ENCODE results near the gene PLAGL2. TPM values are rescaled to one million over a fixed set of nuclear protein-coding genes. Genes with fewer than 3 reads are reported as not detected.

PLAGL2 gene
- total and polyA plus RNA-seq, 2 of the 8 experiments (the other 6 are each of a cell fraction or from before 2014, with no cell fraction given): 20.6 to 25.4 TPM

DNA sequence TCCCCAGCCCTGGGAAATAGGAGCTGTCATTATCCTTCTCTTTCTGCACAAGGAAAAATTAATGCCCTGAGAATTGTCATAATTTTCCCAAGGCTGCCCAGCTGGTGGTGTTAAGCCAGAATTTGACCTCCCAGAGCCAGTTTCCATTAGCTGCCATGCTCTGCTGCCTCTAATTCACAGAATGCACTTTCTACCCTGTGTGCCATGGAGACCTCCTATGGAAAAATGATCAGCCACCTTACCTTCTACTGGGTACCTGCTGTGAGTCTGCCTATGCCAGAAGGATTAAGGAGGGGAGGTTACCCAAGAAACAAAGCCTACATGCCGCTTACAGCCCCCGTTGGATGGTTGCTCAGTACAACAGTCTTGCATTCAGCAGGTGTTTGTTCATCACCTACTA is 29.3 kb upstream of the PLAGL2 start:
- no peak overlapping the region for H3K14ac ChIP-seq (ENCODE audit: insufficient read length)
- no peak for FAIRE-seq

More for the DNA sequence above, 29.3 kb upstream of the PLAGL2 start:
- WGBS, 2 experiments (ENCODE audit: extremely low coverage in 1 of 2, insufficient coverage in 1 of 2, insufficient read length in 1 of 2, insufficient replicate concordance in 2 of 2, low coverage in 1 of 2, low lambda C conversion rate in 2 of 2, missing lambda C conversion rate in 1 of 2): 91% methylated on average over 2 of the region's 2 CpGs; no CpG with 5 or more reads in 1 of the 2 experiments
- no peak overlapping the region for H3K18ac ChIP-seq (ENCODE audit: extremely low read depth, low read length)
- H3K79me2 ChIP-seq (ENCODE audit: control insufficient read depth in 1 of 2, insufficient read depth in 2 of 2, low read length in 2 of 2): no peaks in the 10 kb centered on the region
- H3K23ac ChIP-seq (ENCODE audit: insufficient read length): no peak overlapping the region
- no peak overlapping the region for H2BK12ac ChIP-seq (ENCODE audit: low read depth, low read length)
- H3K56ac ChIP-seq (replicated peaks; ENCODE audit: insufficient read length, low read depth, low read length): no peak overlapping the region
- peaks cover 0 to 1% of the 10 kb centered on the region in 2 experiments for H4K20me1 ChIP-seq (replicated peaks in 1 of 2; ENCODE audit: control insufficient read depth in 1 of 2, insufficient read depth in 2 of 2, low read length in 2 of 2)
- CTCF ChIA-PET (ENCODE audit: partially characterized antibody): no interaction called here
- DNase-seq (ENCODE audit: low read depth in 1 of 2, low spot score in 2 of 2): no peak
- H2AK5ac ChIP-seq (ENCODE audit: low read depth, low read length): no peak overlapping the region
- no peak overlapping the region for H2BK5ac ChIP-seq (ENCODE audit: low read depth, low read length)
- peaks cover 0 to 7% (median 4%) of the 10 kb centered on the region in 4 experiments; a peak in 4 of 7 replicates for H3K4me1 ChIP-seq (replicated peaks in 1 of 4; ENCODE audit: control insufficient read depth in 3 of 4, insufficient read depth in 4 of 4, low read length in 3 of 4)
- H2BK120ac ChIP-seq (replicated peaks; ENCODE audit: low read depth, low read length): no peak overlapping the region
- POLR2A ChIA-PET (ENCODE audit: partially characterized antibody): interaction anchor here (0.7 to 1.5 kb wide), 4 partner anchors 11 to 22 kb away, joined by 3 to 4 read pairs (median 4); no protein-coding TSS in a partner anchor
- peaks cover 11 to 33% (median 23%) of the 10 kb centered on the region in 4 experiments; a peak in 6 of 8 replicates for H3K36me3 ChIP-seq (ENCODE audit: control insufficient read depth in 2 of 4, insufficient read depth in 4 of 4, low read length in 3 of 4)
- H4K8ac ChIP-seq (ENCODE audit: extremely low read depth, insufficient read depth, low read length): no peak overlapping the region
- H3K4me2 ChIP-seq (ENCODE audit: insufficient read depth in 1 of 2, low read depth in 2 of 2, low read length in 2 of 2): no peak overlapping the region
- H3K27ac ChIP-seq (ENCODE audit: low read depth, low read length): no peak overlapping the region
- H4K91ac ChIP-seq (replicated peaks; ENCODE audit: insufficient read length, low read length): no peak overlapping the region
- TF ChIP-seq POLR2AphosphoS5 (IDR thresholded peaks at IDR 0.05; ENCODE audit: low read depth, low read length) (no peak), FOSL1 (IDR thresholded peaks at IDR 0.05; ENCODE audit: insufficient read depth, low read depth, low read length) (no peak), EZH2 (IDR thresholded peaks at IDR 0.05; ENCODE audit: low read depth, low read length, severe bottlenecking) (no peak), CHD1 (IDR thresholded peaks at IDR 0.05; ENCODE audit: low read depth, low read length) (no peak), RXRA (IDR thresholded peaks at IDR 0.05; ENCODE audit: insufficient read depth, low read depth, low read length) (no peak), KDM5A (IDR thresholded peaks at IDR 0.05; ENCODE audit: low read length) (no peak), CREB1 (IDR thresholded peaks at IDR 0.05) (no peak)
- no peak overlapping the region for H2BK20ac ChIP-seq (ENCODE audit: low read length)
- no peaks in the 10 kb centered on the region for H3K23me2 ChIP-seq (ENCODE audit: low read depth, low read length)
- H3K9me3 ChIP-seq (ENCODE audit: insufficient read depth in 2 of 2, low read depth in 1 of 2, low read length in 1 of 2): no peaks in the 10 kb centered on the region
- no peak overlapping the region for H4K5ac ChIP-seq (ENCODE audit: insufficient read length, low read depth, low read length)
- no peak overlapping the region for H2AFZ ChIP-seq (ENCODE audit: low read length)
- H3K9ac ChIP-seq (replicated peaks in 1 of 4; ENCODE audit: extremely low read depth in 1 of 4, low read depth in 3 of 4, low read length in 3 of 4): no peak overlapping the region; a peak in 1 of 7 replicates
- H2BK15ac ChIP-seq (ENCODE audit: low read length): no peak overlapping the region
- no peak overlapping the region for H3K4ac ChIP-seq (replicated peaks; ENCODE audit: insufficient read length, low read depth, low read length)
- no peak overlapping the region for H3K4me3 ChIP-seq (ENCODE audit: extremely low read depth in 1 of 4, insufficient read depth in 2 of 4, low read depth in 3 of 4, low read length in 4 of 4)
- no peaks in the 10 kb centered on the region for H3K79me1 ChIP-seq (ENCODE audit: low read depth, low read length)
- H3K27me3 ChIP-seq (replicated peaks in 1 of 4; ENCODE audit: control insufficient read depth in 3 of 4, extremely low read depth in 1 of 4, insufficient read depth in 3 of 4, low read length in 3 of 4): no peaks in the 10 kb centered on the region

Measured in H1 (cell line).